A673 (cell line): ENCODE results near the gene DNAH3.

Experiments used
- CTCF ChIP-seq: fragments of 300-800, 200-600 bp; sonication (generic); conservative IDR thresholded peaks from 2 replicates; pipeline ENCODE4 v1.5.1; 2017; ENCODE audit warnings: low read depth, mild to moderate bottlenecking, antibody characterized with exemption, low read length, moderate library complexity, mixed read lengths
- EZH2 ChIP-seq: fragments of 200-600 bp; sonication (generic); IDR thresholded peaks from 2 replicates; pipeline ENCODE4 v1.6.1; 2017; ENCODE audit warnings: borderline replicate concordance, low read depth, mild to moderate bottlenecking, mixed read lengths, antibody characterized with exemption, low read length; ENCODE audit not compliant: poor library complexity, severe bottlenecking

GRCh38 chr16:20903116-20903898, 247.3 kb downstream of the DNAH3 start:
- TF ChIP-seq CTCF (no peak), EZH2 (no peak)
